Neural progenitor cell (in vitro differentiated cells): ENCODE data around the gene ABCC4.

ENCODE experiments used
- EZH2 ChIP-seq: fragments of 200-600 bp; sonication (generic); IDR thresholded peaks from 2 replicates; pipeline ENCODE4 v1.6.1; 2017; ENCODE audit warnings: antibody characterized with exemption, mild to moderate bottlenecking, moderate library complexity
- EZH2phosphoT487 ChIP-seq: fragments of 200-600 bp; sonication (generic); IDR thresholded peaks from 2 replicates; pipeline ENCODE4 v1.6.1; 2017; ENCODE audit warnings: antibody characterized with exemption
- TF ChIP-seq, protein P1 (sequence below): fragments of 200-600 bp; sonication (generic); IDR thresholded peaks from 2 replicates; pipeline ENCODE4 v1.5.1; 2017; ENCODE audit warnings: antibody characterized with exemption, mild to moderate bottlenecking

DNA sequence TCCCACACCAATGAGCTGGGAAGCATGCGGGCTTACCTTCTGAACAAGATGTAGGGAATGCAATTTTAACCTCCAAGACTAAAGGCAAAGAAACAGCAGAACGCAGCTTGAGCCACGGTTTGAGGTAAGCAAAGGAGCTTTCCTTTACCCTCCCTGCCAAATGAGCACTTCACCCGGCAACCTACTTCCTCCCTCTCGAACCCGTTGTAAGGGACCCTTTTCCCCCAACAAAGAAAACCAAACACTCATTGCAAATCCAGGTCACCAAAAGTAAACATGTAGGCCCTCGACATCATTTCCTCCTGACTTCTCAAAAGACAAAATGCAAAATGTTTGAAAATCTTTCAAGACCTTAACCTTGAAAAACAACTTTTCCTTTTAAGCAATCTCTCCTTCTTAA lies 65.3 kb downstream of the ABCC4 start:
- TF ChIP-seq, protein P1, sequence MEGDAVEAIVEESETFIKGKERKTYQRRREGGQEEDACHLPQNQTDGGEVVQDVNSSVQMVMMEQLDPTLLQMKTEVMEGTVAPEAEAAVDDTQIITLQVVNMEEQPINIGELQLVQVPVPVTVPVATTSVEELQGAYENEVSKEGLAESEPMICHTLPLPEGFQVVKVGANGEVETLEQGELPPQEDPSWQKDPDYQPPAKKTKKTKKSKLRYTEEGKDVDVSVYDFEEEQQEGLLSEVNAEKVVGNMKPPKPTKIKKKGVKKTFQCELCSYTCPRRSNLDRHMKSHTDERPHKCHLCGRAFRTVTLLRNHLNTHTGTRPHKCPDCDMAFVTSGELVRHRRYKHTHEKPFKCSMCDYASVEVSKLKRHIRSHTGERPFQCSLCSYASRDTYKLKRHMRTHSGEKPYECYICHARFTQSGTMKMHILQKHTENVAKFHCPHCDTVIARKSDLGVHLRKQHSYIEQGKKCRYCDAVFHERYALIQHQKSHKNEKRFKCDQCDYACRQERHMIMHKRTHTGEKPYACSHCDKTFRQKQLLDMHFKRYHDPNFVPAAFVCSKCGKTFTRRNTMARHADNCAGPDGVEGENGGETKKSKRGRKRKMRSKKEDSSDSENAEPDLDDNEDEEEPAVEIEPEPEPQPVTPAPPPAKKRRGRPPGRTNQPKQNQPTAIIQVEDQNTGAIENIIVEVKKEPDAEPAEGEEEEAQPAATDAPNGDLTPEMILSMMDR: no peak
- TF ChIP-seq EZH2 (no peak), EZH2phosphoT487 (no peak)
